Hippocampal formation (tissue), 2 donors: ENCODE results near the gene PDHA2.
"Not testable (repeated sequence)": the region's sequence is repeated elsewhere in the genome, so short reads cannot be mapped to it uniquely, and the experiment has no call there.

Experiments used
- DNase-seq, 2 donors: peaks; one replicate each; lab custom pipeline; 2025; lab: John Stamatoyannopoulos, UW

The PDHA2 gene

GRCh38 chr4:95839891-95840290, at the start of gene PDHA2:
PDHA2 (plus strand) TSS chr4:95840093; CDS start chr4:95840151, 58 bp downstream.
- DNase-seq, result no peak

- no peak for DNase-seq
These were observed 41.9 kb upstream of the PDHA2 start for GRCh38 chr4:95798003-95798402.

DNA sequence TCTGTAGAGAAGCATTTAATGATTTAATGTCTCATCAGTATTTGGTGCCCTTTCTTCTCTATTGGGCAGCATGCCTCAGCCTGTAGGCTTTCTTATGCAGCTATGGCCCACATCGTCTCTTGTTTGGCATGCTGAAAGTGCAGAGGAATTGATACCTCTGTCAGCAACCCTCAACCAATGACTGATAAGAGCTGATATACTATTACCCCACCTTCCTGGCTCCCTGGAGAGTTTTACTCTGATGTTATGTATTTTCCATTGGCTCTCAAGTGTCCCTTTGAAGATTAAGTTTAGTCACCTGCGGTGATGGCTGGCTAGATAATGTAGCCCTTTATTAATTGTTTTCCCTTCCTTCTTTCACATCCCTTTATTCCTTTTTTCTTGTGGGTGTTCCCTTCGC, 41.2 kb upstream of the PDHA2 start:
- DNase-seq, result no peak

GRCh38 chr4:95821867-95822266, 18.0 kb upstream of the PDHA2 start:
- DNase-seq, result peak in 1 of 2 donors; percentile 11

DNA sequence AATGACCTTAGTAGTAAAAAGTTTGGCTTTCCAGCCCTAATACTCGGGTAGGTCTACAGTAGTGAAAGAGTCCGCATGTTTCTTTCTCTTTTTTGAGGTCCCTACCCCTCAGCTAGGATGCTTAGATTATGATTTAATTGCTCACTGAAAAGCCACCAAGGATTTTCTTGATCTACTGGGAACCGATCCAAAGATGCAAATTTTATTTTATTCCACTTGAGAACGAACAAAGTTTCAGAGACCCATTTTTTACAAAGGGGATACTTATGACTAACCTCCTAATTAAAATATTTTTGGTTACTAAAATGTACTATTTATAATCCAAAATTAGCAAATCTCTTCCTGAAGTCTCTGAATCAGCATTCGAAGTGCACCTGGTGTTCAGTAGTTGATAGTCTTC, 14.3 kb upstream of the PDHA2 start:
- DNase-seq, result no peak

- no peak for DNase-seq
These were observed 9.2 kb upstream of the PDHA2 start for GRCh38 chr4:95830651-95831050.

- no peak for DNase-seq
These were observed 8.7 kb upstream of the PDHA2 start for GRCh38 chr4:95831166-95831565.

GRCh38 chr4:95833711-95834194, 6.1 kb upstream of the PDHA2 start:
- no peak for DNase-seq

GRCh38 chr4:95835672-95836071, 4.2 kb upstream of the PDHA2 start:
- DNase-seq, result no peak

DNA sequence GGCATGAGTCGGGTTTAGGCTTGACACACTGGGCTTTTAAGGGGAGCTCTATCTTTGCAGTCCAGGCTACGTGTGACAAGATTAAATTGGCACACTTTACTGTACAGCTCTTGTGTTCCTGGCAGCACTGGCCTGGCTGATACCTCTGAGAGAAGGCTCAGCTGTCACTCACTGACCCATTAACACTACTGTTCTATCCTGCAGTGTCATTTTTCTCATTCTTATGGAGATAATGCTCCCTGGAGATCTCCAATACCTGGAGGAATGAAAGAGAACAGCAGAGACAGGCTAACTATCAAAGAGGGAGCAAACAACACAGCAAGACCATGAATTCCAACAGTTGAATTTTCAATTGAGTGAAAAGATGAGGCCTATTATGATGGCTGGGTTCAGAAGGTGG, 1.7 kb upstream of the PDHA2 start:
- DNase-seq, result no peak

DNA sequence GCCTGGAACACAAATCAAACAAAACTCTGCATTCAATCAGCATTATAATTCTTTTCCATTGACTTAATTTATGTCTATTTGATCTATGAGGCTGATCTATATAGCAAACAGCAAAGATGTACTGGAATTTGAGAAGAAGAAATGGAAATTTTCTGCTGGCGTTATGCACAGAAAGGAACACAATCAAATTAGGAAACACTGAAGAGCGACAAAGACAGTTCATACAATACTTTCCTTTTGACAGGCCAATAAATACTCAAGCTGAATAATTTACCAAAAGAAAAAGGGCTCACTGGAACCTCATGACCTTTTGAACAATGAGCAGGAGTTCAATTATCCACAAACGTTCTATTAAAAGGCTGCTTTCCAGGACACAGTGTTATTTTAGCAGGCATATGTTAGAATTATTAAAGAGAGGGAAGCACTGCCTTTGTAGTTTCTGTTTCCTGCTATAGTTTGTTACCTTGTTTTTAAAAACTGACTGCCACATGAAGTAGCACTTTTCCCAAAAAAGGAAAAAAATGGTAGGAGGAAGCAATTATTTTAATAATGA, 8.1 kb downstream of the PDHA2 start:
- DNase-seq, result no peak

- DNase-seq, result peak in 1 of 2 donors; percentile 51
These were observed 10.3 kb downstream of the PDHA2 start for GRCh38 chr4:95850161-95850560.

- no peak for DNase-seq
These were observed 17.9 kb downstream of the PDHA2 start for GRCh38 chr4:95857761-95858160.

GRCh38 chr4:95867919-95868318, 28.0 kb downstream of the PDHA2 start:
- DNase-seq, result no peak

GRCh38 chr4:95869414-95869813, 29.5 kb downstream of the PDHA2 start:
- DNase-seq, result not testable (repeated sequence)

GRCh38 chr4:95869961-95870500, 30.1 kb downstream of the PDHA2 start:
- no peak for DNase-seq

DNA sequence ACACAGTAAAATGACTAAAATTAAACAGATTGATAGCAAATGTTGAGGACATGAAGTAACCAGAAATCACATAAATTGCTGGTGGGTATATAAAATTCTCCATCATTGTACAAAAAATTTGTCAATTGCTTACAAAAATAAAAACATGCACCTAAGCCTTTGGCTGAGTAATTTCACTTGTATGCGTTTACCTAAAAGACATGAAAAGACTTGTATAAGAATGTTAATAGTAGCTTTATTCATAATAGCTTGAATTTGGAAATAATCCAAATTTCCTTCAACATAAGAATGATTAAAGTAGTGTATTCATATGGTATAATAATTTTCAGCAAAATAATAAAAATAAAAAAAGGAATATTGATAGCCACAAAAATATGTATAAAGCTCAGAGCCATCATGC, 37.7 kb downstream of the PDHA2 start:
- no peak for DNase-seq

DNA sequence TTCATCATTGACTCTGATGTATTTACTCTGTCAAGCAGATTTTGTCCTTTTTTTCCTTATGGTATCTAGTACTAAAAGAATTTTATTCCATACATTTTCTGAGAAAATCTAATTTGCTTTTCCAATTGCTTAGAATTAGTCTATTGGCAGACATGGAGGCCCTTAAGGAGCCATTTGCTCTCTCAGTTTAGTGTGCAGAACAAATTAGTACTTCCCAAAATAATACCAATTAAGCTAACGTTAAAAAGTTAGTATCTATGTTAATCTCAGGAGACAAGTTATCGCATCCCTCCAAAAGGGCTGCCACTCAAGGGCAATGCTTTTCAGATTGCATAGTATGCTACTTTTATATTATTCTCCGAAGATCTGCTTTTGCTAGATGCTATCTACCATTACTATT, 47.7 kb downstream of the PDHA2 start:
- no peak for DNase-seq

GRCh38 chr4:95889662-95890061, 49.8 kb downstream of the PDHA2 start:
- DNase-seq, result no peak
